GM06990 (cell line): ENCODE data around the gene SCGB1D1.
A peak's percentile ranks its signal among the peaks of the same experiment; 100 is the strongest.

Source experiments
- DNase-seq: peaks from one replicate; pipeline ENCODE4 v3.0.0-alpha.2; 2011; ENCODE audit not compliant: insufficient read length; ENCODE audit errors: extremely low read depth
- H3K27me3 ChIP-seq: replicated peaks from 2 replicates; pipeline ENCODE4 v1.6.0; 2011; ENCODE audit warnings: low read length; ENCODE audit not compliant: control insufficient read depth, insufficient read depth
- H3K36me3 ChIP-seq: 2 replicates; pipeline ENCODE4 v1.5.1; 2011; ENCODE audit warnings: low read length; ENCODE audit not compliant: control insufficient read depth, insufficient read depth
- H3K4me3 ChIP-seq: replicated peaks from 2 replicates; pipeline ENCODE4 v1.5.1; 2011; ENCODE audit warnings: low read depth, mild to moderate bottlenecking, control low read depth, low read length
- CTCF ChIP-seq: IDR thresholded peaks from 2 replicates; pipeline ENCODE4 v1.5.1; 2011; ENCODE audit warnings: low read length, control low read depth, mild to moderate bottlenecking, inconsistent platforms; ENCODE audit not compliant: insufficient read depth, poor library complexity, severe bottlenecking

The SCGB1D1 gene

GRCh38 chr11:62171261-62171723 lies 18.7 kb upstream of the SCGB1D1 start:
- Histone ChIP-seq H3K27me3 (no peaks in the 10 kb centered on the region; the same call in 1 of the 2 replicates), H3K36me3 (no peaks in the 10 kb centered on the region), H3K4me3 (no peak overlapping the region)
- TF ChIP-seq CTCF = peak; percentile 64
- no peak for DNase-seq

- no peak for TF ChIP-seq CTCF
- no peaks in the 10 kb centered on the region for H3K36me3 ChIP-seq
- no peak for DNase-seq
- no peaks in the 10 kb centered on the region; the same call in 1 of the 2 replicates for H3K27me3 ChIP-seq
- no peak overlapping the region for H3K4me3 ChIP-seq
Measured at GRCh38 chr11:62172294-62172693, 17.7 kb upstream of the SCGB1D1 start.

GRCh38 chr11:62176766-62177165 lies 13.2 kb upstream of the SCGB1D1 start:
- Histone ChIP-seq H3K4me3 (no peak overlapping the region), H3K27me3 (no peaks in the 10 kb centered on the region), H3K36me3 (no peaks in the 10 kb centered on the region)
- no peak for TF ChIP-seq CTCF
- DNase-seq = no peak

GRCh38 chr11:62179995-62180394 lies 10.0 kb upstream of the SCGB1D1 start:
- no peaks in the 10 kb centered on the region for H3K27me3 ChIP-seq
- TF ChIP-seq CTCF = no peak

GRCh38 chr11:62181097-62181496 lies 8.9 kb upstream of the SCGB1D1 start:
- DNase-seq = no peak
- no peaks in the 10 kb centered on the region; the same call in 1 of the 2 replicates for H3K27me3 ChIP-seq
- TF ChIP-seq CTCF = no peak
- H3K36me3 ChIP-seq = no peaks in the 10 kb centered on the region
- no peak overlapping the region for H3K4me3 ChIP-seq

More at GRCh38 chr11:62179995-62180394, 10.0 kb upstream of the SCGB1D1 start:
- no peak overlapping the region for H3K4me3 ChIP-seq
- no peak for DNase-seq
- H3K36me3 ChIP-seq = no peaks in the 10 kb centered on the region

GRCh38 chr11:62182147-62182891 lies 7.7 kb upstream of the SCGB1D1 start:
- H3K36me3 ChIP-seq = no peaks in the 10 kb centered on the region
- no peaks in the 10 kb centered on the region; the same call in 1 of the 2 replicates for H3K27me3 ChIP-seq
- no peak for TF ChIP-seq CTCF
- H3K4me3 ChIP-seq = no peak overlapping the region
- no peak for DNase-seq
